ENCODE data around the gene PPP3CA.

- TF ChIP-seq, protein P1, sequence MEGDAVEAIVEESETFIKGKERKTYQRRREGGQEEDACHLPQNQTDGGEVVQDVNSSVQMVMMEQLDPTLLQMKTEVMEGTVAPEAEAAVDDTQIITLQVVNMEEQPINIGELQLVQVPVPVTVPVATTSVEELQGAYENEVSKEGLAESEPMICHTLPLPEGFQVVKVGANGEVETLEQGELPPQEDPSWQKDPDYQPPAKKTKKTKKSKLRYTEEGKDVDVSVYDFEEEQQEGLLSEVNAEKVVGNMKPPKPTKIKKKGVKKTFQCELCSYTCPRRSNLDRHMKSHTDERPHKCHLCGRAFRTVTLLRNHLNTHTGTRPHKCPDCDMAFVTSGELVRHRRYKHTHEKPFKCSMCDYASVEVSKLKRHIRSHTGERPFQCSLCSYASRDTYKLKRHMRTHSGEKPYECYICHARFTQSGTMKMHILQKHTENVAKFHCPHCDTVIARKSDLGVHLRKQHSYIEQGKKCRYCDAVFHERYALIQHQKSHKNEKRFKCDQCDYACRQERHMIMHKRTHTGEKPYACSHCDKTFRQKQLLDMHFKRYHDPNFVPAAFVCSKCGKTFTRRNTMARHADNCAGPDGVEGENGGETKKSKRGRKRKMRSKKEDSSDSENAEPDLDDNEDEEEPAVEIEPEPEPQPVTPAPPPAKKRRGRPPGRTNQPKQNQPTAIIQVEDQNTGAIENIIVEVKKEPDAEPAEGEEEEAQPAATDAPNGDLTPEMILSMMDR (IDR thresholded peaks at IDR 0.05), result no peak
- no peak for TF ChIP-seq POLR2A (IDR thresholded peaks at IDR 0.05)
These were observed 336.3 kb downstream of the PPP3CA start for GRCh38 chr4:101010987-101011386.
